ENCODE data around the gene FTO. TPM values are rescaled to one million over a fixed set of nuclear protein-coding genes. Genes with fewer than 3 reads are reported as not detected.

FTO gene
- total RNA-seq, 6 experiments from 2014 or later: 93.7 to 107 (median 105) TPM

DNA sequence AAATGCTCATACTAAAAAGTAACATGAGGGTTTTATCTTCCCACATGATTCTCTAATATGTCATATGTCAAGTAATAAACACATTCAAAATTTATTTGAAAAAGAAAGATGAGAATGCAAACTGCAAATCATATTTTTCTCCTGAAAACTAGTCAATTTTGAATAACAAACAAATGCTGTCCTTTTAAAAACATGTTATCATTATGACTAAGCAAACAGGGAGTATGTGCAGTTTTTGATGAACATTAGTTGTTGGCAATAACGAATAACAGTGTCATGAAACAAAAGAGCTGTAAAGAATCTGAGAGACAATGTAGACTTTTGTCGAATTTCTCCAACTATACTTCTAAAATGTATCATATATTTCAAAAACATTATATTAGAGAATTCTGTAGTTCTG, 35.1 kb upstream of the FTO start:
- peaks cover 40% of the 10 kb centered on the region for H3K4me1 Mint-ChIP-seq (ENCODE audit: low read depth)
- no peaks in the 10 kb centered on the region for H3K9me3 Mint-ChIP-seq
- H3K36me3 Mint-ChIP-seq (ENCODE audit: low read depth): peaks cover 8% of the 10 kb centered on the region; the same call in 1 of the 2 replicates
- TF ChIP-seq, protein P1, sequence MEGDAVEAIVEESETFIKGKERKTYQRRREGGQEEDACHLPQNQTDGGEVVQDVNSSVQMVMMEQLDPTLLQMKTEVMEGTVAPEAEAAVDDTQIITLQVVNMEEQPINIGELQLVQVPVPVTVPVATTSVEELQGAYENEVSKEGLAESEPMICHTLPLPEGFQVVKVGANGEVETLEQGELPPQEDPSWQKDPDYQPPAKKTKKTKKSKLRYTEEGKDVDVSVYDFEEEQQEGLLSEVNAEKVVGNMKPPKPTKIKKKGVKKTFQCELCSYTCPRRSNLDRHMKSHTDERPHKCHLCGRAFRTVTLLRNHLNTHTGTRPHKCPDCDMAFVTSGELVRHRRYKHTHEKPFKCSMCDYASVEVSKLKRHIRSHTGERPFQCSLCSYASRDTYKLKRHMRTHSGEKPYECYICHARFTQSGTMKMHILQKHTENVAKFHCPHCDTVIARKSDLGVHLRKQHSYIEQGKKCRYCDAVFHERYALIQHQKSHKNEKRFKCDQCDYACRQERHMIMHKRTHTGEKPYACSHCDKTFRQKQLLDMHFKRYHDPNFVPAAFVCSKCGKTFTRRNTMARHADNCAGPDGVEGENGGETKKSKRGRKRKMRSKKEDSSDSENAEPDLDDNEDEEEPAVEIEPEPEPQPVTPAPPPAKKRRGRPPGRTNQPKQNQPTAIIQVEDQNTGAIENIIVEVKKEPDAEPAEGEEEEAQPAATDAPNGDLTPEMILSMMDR (IDR thresholded peaks at IDR 0.05): no peak
- H3K27ac Mint-ChIP-seq: no peak overlapping the region
- DNase-seq: no peak
- H3K27me3 Mint-ChIP-seq (ENCODE audit: insufficient read depth): no peaks in the 10 kb centered on the region
- H3K4me3 Mint-ChIP-seq: no peak overlapping the region

DNA sequence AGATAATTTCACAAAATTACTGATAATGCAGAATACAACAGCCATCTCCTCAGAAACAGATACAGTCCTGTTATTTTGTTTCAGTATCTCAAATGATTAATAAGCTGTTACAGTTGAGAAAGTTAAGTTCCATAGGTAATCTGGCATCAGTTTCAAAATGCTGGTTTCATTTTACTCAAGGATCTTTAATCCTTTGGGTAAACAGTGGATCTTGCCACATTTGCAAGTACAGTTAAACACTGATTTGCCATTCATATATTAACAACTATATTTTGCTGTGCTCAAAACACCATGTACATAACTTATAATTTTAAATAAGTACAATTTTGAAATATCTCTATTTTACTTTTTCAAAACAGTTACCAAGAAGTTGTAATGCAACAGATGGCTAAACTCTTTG, 31.5 kb upstream of the FTO start:
- H3K27me3 Mint-ChIP-seq (ENCODE audit: insufficient read depth): no peaks in the 10 kb centered on the region
- no peak overlapping the region for H3K27ac Mint-ChIP-seq
- no peak for DNase-seq
- H3K4me3 Mint-ChIP-seq: peak overlapping the region; percentile 13; the same call in 1 of the 2 replicates
- TF ChIP-seq, protein P1 (IDR thresholded peaks at IDR 0.05): no peak
- peaks cover 4% of the 10 kb centered on the region for H3K4me1 Mint-ChIP-seq (ENCODE audit: low read depth)
- H3K9me3 Mint-ChIP-seq: no peaks in the 10 kb centered on the region
- peaks cover 5% of the 10 kb centered on the region for H3K36me3 Mint-ChIP-seq (ENCODE audit: low read depth)

DNA sequence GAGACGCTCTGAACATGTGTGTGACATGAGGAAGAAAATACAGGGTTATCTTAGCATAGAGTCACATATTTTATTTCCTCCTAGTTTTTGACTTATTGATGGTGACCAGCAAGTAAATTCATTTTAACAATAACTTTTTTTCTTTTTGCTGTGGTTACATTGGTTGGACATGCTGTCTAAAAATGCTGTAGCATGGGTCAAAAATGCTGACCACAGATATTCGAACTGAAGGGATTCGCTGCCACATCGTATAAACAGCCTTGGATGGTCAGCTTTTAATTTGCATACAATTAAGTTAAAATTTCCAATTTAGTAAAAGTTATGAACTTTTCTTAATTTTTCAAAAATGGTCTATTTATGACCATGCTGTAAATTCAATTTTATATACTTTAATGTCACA, 30.8 kb upstream of the FTO start:
- no peaks in the 10 kb centered on the region for H3K9me3 Mint-ChIP-seq
- H3K36me3 Mint-ChIP-seq (ENCODE audit: low read depth): peaks cover 5% of the 10 kb centered on the region
- no peak for DNase-seq
- TF ChIP-seq, protein P1 (IDR thresholded peaks at IDR 0.05): no peak
- H3K27ac Mint-ChIP-seq: no peak overlapping the region
- H3K4me3 Mint-ChIP-seq: no peak overlapping the region
- peaks cover 4% of the 10 kb centered on the region; the same call in 1 of the 2 replicates for H3K4me1 Mint-ChIP-seq (ENCODE audit: low read depth)
- no peaks in the 10 kb centered on the region for H3K27me3 Mint-ChIP-seq (ENCODE audit: insufficient read depth)

DNA sequence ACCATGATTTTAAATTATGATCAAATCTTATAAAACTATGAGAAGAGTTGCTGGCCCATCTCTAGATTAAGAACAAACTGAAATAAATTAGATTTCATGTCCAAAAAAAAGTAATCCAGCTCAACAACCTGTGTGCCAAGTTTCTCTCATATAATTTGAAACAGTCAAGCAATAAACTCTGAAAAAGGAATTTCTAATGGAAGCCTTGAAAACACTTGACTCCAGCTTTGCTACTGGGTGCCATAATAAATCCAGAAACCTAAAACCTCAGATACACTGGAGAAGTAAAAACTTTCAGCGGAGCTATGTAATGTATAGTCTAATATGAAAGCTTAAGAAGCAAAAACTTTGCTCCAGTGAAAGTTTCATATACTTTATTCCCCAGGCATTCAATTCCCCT, 25.8 kb upstream of the FTO start:
- Mint-ChIP-seq H3K36me3 (ENCODE audit: low read depth) (peaks cover 11% of the 10 kb centered on the region), H3K27me3 (ENCODE audit: insufficient read depth) (no peaks in the 10 kb centered on the region), H3K9me3 (no peaks in the 10 kb centered on the region), H3K4me3 (no peak overlapping the region), H3K27ac (no peak overlapping the region), H3K4me1 (ENCODE audit: low read depth) (peaks cover 24% of the 10 kb centered on the region)
- TF ChIP-seq, protein P1 (IDR thresholded peaks at IDR 0.05): no peak
- DNase-seq: no peak

DNA sequence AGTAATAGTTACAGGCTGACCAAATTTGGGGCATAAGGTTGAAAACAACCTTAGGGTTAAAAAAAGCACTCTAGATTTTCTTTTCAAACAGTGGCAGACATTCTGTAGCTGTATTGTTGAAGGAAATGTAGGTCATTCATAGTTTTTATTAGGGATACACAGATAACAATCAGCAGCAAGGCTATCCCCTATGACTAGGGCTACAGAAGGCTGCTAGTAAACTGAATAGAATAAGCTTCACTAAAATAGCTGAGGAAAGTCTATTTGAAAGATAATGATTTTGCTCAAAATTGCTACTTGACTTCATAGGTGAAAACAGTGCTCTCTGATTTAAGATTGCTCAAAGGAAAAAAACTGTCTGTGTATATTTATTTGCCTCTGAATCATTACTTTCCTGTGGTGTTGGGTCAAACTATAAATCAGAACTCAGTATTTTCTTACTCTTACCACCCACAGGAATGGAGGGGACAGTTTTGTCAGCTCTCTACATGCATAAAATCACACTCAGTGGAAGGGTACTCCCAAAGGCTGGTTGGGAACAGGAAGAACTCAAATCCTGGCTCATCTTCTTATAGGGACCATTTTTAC, 25.1 kb upstream of the FTO start:
- Mint-ChIP-seq H3K27me3 (ENCODE audit: insufficient read depth) (no peaks in the 10 kb centered on the region), H3K9me3 (no peaks in the 10 kb centered on the region), H3K36me3 (ENCODE audit: low read depth) (peaks cover 11% of the 10 kb centered on the region), H3K4me3 (no peak overlapping the region), H3K27ac (no peak overlapping the region), H3K4me1 (ENCODE audit: low read depth) (peaks cover 24% of the 10 kb centered on the region)
- TF ChIP-seq, protein P1 (IDR thresholded peaks at IDR 0.05): no peak
- DNase-seq: no peak

Data from HFFc6 (cell line).